CD4-positive, alpha-beta T cell treated with Interleukin-2 at 100 ng/mL for 4 hours (primary cell): ENCODE results near the gene PTCSC3.
"Not testable (repeated sequence)": the region's sequence is repeated elsewhere in the genome, so short reads cannot be mapped to it uniquely, and the experiment has no call there.

Source experiments
- DNase-seq: peaks from one replicate; pipeline ENCODE4 v3.0.0-alpha.2; 2020; ENCODE audit warnings: low spot score

The PTCSC3 gene

DNA sequence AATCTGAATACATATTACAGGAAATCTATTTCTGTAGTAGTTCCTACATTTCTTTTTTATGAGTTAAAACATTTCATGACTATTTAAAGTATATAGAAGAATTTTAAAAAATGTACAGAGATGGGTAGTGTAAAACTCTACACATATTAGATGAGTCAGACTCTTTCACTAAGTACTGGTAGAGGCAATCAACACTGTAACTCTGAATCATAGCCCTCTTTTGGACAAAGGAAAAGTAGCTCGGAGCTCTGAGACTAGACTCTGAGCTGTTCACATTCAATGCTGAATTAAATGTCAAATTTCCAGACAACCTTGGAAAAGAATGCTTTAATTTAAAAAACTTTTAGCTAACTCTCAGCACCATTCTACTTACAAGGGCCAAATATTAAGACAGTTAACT, 3.4 kb downstream of the PTCSC3 start:
- no peak for DNase-seq

DNA sequence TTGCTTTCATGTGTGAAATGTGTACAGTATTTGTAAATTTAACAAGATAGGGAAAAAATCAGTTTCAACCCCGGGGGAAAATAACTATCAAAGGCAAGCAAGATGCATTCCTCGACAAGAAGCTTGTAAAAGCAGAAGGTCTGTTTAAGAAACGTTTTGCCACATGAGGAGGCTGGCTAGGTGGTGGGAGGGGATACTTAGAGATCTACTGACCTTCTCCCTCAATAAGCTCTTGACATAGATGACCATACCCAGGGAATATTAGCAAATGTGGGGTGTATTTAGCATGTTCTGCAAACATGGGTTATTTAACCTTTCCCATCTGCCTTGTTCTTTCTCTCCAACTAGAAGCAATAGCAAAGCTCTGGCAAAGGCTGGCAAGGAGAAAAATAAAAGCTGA, 4.9 kb downstream of the PTCSC3 start:
- DNase-seq, result no peak

DNA sequence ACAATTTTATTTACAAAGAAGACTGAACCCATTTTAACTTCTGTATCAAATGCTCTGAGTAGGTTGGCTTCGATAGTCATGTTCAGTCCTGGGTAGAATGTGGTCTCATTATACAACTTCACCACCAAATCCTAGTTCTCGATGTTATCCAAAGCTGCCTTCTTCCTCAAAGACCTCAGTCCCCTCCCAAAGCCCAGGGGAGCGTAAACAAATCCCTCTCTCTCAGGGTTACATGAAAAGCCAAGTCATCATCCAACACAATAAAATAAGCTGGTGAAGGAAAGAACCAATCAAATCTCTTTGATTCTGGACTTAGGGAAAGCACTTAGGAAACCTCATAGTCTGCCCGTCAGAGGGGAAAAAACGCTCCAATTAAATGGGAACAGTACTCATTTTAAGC, 9.1 kb downstream of the PTCSC3 start:
- DNase-seq, result no peak

DNA sequence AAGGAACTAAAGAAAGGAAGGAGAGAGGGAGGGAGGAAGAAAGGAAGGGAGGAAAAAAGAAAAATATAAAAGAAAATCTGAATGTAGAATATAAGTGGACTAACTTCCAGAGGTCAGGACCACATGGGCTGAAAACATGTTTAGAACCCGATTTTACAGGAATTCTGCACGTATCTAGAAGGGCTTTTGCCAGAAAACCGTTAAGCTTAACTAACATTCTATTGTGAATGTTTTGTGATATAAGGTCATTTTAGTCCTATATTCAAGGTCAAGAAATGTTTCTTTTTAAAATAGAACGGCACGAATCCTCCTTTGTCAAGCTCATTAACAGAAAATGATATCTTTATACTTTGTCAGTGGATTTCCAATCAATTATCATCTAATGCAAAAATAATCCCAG, 13.1 kb downstream of the PTCSC3 start:
- DNase-seq, result no peak

DNA sequence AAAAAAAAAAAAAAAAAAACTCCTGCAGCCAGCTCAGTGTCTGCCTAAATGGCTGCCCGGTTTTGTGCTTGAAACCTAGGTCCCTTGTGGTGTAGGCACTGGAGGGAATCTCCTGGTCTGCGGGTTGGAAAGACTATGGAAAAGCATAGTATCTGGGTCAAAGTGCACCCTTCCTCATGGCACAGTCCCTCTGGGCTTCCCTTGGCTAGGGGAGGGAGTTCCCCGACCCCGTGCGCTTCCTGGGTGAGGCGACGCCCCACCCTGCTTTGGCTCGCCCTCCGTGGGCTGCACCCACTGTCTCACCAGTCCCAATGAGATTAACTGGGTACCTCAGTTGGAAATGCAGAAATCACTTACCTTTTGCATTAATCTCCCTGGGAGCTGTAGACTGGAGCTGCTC, 14.3 kb downstream of the PTCSC3 start:
- DNase-seq, result no peak

DNA sequence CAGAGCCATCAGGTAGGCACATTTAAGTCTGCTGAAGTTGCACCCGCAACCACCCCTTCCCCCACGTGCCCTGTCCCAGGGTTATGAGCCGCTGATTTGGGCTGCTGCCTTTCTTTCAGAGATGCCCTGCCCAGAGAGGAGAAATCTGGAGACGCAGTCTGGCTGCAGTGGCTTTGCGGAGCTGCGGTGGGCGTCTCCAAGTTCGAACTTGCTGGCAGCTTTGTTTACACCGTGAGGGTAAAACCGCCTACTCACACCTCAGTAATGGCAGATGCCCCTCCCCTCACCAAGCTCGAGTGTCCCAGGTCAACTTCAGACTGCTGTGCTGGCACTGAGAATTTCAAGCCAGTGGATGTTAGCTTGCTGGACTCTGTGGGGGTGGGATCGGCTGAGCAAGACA, 14.7 kb downstream of the PTCSC3 start:
- DNase-seq, result no peak

DNA sequence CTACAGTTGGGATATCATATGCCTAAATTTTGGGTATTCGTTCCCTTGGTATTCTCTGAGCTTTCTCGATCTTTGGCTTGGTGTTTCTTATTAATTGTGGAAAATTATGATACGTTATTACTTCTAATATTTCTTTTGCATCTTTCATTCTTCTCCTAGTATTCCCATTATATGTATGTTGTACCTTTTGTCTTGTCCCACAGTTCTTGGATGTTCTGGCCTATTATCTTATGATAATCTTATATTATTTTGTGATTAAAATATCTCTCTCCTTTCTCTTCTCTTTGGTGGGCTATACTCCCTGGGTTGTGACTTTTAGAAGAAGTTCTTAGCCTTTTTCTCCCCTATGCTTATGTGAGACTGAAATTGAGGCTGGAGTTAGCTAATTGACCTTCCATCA, 25.2 kb downstream of the PTCSC3 start:
- DNase-seq, result no peak

DNA sequence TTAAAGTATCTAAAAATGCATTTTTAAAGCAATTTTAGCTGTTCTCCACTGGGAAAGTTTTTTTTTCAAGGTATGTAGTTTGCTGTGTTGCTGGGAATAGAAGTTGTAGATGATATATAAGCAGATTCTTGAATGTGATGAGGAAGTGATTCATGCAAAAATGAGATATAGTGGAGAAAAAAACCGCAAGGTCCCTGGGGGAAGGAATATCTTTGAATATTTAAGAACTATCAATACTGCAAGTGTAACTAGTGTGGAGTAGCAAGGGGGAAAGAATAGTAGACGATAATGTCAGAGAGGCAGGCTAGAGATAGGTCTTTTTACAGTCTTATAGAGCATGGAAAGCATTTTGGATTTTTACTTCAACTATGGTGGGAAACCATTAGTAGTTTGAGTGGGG, 42.5 kb downstream of the PTCSC3 start:
- DNase-seq, result no peak

DNA sequence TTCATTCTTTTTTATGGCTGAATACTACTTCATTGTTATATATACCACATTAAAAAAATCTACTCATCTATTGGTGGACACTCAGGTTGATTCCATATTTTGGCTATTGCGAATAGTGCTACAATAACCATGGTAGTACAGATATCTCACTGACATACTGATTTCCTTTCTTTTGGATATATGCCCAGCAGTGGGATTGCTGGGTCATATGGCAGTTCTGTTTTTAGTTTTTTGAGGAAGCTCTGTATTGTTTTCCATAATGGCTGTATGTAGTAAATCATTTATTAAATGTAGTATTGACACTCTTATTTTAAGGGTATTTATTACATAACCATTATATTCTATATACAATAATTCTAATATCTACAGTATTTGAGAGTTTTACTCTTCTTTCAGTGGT, 43.7 kb downstream of the PTCSC3 start:
- DNase-seq, result no peak

DNA sequence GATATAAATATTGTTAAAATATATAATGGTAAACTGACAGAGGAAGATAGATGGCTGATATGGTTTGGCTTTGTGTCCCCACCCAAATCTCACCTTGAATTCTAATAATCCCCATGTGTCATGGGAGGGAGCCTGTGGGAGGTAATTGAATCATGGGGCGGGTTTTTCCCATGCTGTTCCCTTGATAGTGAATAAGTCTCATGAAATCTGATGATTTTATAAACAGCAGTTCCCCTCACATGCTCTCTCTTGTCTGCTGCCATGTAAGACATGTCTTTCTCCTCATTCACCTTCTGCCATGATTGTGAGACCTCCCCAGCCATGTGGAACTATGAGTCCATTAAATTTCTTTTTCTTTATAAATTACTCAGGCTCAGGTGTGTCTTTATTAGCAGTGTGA, 46.3 kb downstream of the PTCSC3 start:
- no peak for DNase-seq

DNA sequence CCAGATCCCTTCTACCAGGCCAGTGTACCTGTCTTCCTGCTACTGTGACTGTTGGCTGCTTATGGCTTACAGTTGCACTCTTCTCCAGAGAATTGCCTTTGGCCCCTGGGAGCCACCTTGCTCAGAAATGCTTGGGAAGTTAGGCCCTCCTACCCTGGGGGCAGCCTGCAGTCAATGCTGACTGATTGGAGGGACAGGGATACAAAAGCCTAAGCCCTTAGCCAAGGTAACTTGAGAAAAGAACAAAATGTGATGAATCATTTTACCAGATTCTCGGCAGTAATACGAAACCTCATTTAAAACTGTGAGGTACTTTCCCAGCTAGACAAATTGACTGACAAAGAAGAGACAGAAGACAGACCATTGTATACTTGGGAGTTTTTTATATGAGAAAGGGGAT, 47.3 kb downstream of the PTCSC3 start:
- DNase-seq, result no peak

DNA sequence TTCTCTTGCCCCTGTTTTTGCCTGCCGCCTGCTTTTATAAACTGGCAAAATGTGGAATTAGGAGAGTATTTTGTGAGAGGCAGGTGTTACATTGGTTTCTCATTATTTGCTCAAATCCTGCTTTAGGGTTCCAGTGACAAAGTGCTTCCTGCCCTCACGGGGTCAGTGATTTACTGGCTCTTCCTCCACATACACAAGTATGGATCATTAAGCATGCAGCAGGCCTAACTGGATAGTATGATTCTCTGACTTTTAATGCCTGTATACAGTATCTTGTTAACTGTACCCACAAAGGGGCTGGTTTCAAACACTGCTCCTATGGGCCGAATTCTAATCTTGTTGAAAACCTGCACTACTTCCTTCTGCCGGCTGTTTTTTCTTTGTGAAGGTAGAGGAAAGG, 63.2 kb downstream of the PTCSC3 start:
- DNase-seq, result no peak

DNA sequence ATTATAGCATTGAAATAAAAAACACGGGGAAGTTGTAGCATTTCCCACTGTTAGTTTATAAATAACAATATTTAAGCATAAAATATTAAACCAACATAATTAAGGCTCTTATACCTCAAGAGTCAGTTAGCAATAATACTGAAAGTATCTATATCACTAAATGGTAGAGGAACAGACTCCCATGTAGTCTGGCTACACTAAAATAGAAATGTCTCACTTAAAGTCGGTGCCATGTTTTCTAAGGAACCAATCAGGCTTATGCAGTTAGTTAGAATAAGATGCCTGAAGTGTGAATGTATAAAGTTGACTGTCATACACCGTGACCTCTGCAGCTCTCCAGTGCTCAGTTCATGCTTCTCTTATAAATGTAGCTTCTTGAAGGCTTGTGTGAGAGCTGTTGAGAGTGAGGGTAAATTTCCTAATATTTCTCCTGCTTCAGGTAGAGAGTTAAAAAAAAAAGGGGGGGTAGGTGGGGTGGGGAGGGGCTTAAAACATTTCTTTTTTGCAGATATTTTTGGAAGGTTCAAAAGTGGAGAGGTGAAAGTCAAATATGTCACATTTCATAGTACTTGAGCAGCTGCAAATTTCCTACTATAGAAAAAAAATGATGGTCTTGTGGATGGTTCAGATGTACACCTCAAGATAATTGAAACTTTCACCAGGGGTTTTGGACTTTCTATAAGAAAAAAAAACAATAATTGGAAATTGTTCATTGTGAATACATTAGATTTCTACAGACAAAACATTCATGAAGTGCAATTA, 64.5 kb downstream of the PTCSC3 start:
- no peak for DNase-seq

DNA sequence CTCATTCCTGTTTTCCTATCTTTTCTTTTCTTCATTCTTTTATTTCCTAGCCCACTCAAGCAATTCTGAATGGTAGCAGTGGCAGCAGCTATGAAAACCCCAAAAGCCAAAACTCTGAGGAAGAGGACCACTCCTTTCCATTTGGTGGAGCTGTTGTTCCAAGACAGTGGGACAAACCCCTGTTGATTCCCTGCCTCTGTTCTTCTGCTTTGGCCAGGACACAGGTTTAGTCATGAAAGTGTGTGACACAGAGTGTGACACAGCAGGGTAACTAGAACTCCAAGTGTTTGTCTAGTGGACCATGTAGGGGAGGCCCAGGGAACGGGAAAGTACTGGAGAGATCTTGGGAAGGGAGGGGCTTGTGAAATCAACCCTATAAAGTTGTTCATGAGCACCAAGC, 71.1 kb downstream of the PTCSC3 start:
- no peak for DNase-seq

DNA sequence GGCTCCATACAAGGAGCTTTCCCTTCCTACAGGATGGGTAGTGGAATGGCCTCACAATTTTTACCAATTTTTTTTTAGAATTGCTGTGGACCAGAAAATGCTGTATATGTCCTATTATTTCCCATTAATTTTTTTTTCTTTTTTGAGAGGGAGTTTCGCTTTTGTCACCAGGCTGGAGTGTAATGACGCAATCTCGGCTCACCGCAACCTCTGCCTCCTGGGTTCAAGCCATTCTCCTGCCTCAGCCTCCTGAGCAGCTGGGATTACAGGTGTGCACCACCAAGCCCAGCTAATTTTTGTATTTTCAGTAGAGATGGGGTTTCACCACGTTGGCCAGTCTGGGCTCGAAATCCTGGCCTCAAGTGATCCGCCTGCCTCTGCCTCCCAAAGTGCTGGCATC, 72.3 kb downstream of the PTCSC3 start:
- not testable (repeated sequence) for DNase-seq

DNA sequence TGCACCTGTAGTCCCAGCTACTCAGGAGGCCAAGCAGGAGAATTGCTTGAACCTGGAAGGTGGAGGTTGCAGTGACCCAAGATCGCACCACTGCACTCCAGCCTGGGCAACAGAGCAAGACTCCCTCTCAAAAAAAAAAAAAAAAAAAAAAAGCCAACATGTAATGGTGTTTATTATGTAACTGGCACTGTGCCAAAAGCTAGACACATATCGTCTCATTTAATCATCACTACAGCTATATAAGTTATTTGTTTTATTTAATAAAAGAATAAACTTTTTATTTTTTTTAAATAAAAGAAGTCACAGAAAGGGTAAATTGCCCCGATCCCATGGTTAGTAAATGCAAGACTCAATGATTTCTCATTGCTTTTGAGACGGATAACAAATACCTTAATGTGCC, 76.9 kb downstream of the PTCSC3 start:
- DNase-seq, result no peak

DNA sequence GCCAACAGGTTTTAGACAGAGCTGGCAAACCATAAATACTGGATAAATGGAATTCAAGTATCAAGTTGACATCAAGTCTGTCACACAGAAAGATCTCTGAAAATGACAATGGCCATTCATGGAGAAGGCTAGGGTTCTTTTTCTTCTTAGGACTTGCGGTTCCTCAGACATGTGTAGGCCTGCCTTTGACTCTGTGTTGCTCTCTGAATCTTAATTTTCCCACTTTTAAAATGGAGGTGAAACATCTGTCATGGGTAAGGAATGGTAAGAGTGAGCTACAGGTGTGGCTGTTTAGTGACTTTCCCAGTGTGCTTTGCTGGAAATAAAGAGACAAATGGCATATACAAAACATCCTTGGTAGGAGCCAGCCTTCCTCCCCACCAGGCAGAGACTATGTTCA, 79.2 kb downstream of the PTCSC3 start:
- no peak for DNase-seq

DNA sequence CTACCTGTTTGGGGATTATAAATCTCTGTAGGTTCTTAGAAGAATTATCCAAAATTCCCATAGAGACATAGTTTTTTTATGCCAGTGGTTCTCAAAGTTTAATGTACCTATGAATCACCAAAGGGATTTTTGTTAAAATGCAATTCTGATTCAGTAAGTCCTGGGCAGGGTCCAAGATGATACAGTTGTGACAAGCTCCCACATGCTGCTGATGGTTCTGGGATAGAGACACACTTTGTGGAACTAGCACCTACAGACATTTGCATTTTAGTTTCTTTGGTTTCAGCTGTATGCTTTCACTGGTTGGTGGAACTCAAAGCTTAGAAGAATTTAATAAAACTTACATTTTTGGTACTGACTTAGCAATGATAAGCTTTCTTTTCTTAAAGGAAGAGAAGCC, 80.4 kb downstream of the PTCSC3 start:
- no peak for DNase-seq

DNA sequence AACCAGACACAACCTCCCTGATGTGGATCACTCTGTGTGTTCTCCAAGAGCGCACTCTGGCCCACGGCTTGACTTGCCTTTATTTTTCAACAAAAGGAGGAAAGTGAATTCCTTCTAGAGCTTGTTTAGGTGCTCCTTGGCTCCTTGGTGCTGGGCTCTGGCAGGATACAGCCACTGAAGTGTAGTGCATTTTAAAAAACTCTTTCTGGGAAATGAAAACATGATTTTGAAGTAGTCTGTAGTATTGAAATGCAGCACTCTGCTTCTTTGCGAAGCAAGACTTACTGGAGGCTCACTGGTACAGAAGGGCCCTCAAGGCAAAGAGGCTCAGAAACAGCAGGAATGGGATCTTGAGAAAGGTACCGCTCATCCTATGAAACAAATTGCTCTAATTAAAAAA, 81.6 kb downstream of the PTCSC3 start:
- no peak for DNase-seq

DNA sequence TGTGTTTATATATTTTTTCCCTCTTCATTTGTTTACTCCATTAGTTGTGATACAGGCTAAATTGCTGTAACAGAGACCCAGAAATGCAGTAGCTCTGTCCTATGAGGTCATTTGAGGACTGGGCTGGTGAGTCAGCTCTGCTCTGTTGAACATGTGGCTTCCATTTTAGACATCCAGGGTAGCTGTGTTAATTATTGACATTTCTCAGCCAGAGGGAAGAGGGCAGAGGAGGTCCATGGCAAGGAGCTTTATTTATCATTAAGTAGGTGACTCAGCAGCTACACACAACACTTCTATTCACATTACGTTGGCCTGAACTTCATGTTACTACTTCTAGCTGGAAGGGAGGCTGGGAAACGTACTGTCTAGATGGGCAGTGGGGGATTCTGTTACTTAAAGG, 85.4 kb downstream of the PTCSC3 start:
- DNase-seq, result no peak

DNA sequence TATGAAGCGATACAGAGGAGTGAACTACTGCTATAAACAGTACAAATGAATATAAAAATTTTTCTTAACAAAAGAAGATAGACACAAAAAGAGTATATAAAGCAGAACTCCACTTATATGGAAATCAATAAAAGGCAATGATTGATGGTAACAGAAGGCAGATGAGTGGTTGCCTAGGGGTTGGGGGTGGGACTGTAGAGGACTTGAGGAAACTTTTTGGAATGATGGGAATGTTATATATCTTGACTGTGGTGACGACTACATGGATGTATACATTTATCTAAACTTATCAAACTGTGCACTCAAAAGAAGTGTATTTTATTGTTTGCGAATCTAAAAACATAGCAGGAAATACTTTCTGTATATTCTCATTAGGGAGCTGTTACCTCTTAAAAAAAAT, 89.1 kb downstream of the PTCSC3 start:
- DNase-seq, result no peak

DNA sequence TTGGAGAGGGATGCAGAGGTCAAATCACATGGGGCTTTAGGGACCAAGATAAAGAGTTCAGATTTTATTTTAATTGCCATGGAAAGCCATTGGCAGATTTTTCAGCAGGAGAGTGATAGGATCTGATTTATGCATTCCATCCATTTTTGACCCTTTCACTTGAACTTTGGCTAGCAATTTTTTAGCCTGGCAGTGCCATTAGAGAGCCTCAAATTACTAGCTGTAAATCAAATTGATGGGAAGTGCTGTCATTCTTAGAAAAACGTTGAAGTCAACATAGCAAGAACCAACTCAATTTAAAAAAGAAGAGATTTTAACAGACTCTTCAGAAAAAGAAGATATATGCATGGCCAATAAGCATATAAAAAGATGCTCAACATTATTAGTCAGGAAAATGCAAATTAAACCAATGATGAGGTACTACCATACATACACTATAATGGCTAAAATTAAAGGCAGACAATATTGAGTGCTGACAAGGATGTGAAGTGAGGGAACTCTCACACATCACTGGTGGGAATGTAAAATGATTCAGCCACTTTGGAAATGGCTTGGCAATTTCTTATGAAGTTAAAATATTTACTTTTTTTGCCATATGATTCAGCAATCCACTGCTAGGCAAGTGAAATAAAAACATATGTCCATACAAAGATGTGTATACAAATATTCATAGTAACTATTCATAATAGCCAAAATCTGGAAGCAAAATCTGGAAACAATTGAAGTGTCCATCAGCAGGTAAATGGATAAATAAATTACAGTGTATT, 89.7 kb downstream of the PTCSC3 start:
- DNase-seq, result no peak

DNA sequence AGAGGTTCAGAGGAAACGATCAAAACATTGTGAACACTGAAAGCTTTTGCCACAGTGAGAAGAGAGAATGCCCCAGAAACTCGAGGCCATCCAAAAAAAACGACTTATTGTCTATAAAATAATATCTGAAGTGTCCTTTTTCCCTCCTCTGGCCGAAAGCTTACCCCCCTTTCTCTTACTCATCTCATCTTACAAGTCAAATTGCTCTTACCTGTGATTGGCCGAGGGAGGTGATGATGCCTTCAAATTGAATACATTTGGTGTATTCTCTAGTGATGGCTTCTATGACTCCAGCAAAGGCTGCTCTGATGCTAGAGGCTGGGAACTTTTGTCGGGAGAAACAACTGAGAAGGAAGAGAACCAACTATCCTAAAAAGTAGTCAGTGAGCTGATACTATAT, 90.7 kb downstream of the PTCSC3 start:
- no peak for DNase-seq
